ENCODE results near the gene PIGR.

DNA sequence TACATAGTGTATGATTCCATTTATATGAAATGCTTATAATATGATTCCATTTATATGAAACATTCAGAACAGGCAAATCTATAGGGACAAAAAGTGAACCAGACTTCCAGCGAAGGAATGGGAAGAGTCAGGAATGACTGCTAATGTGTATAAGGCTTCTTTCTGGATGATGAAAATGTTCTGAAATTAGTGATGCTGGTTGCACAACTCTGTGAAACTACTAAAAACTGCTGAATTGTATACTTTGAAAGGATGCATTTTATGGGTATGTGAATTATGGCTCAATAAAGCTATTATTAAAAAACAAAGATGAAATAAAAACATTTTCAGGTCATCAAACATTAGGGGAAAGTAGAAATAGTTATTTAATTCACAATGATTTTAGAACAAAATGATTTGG lies 63.1 kb downstream of the PIGR start:
- TF ChIP-seq SREBF2 (CRISPR knock-in tag; IDR thresholded peaks at IDR 0.05) (no peak), EWSR1 (IDR thresholded peaks at IDR 0.05; ENCODE audit: borderline replicate concordance, low read depth, partially characterized antibody) (no peak), FOXJ3 (CRISPR knock-in tag; IDR thresholded peaks at IDR 0.05) (no peak), HDAC2 (IDR thresholded peaks at IDR 0.05) (no peak), NONO (IDR thresholded peaks at IDR 0.05; ENCODE audit: low read depth in 2 of 2, low read length in 1 of 2) (no peak), CC2D1A (IDR thresholded peaks at IDR 0.05) (no peak), ZBTB11 (CRISPR knock-in tag; IDR thresholded peaks at IDR 0.05) (no peak), PBX2 (CRISPR knock-in tag; IDR thresholded peaks at IDR 0.05; ENCODE audit: low read depth) (no peak), PBX2 (tag; conservative IDR thresholded peaks at IDR 0.05; ENCODE audit: low read depth) (no peak), ZEB2 (IDR thresholded peaks at IDR 0.05) (no peak), TARDBP (IDR thresholded peaks at IDR 0.05) (no peak), ZNF274 (IDR thresholded peaks at IDR 0.05; ENCODE audit: borderline replicate concordance, low read depth, low read length) (no peak)
- TF ChIP-seq, protein P1, sequence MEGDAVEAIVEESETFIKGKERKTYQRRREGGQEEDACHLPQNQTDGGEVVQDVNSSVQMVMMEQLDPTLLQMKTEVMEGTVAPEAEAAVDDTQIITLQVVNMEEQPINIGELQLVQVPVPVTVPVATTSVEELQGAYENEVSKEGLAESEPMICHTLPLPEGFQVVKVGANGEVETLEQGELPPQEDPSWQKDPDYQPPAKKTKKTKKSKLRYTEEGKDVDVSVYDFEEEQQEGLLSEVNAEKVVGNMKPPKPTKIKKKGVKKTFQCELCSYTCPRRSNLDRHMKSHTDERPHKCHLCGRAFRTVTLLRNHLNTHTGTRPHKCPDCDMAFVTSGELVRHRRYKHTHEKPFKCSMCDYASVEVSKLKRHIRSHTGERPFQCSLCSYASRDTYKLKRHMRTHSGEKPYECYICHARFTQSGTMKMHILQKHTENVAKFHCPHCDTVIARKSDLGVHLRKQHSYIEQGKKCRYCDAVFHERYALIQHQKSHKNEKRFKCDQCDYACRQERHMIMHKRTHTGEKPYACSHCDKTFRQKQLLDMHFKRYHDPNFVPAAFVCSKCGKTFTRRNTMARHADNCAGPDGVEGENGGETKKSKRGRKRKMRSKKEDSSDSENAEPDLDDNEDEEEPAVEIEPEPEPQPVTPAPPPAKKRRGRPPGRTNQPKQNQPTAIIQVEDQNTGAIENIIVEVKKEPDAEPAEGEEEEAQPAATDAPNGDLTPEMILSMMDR (IDR thresholded peaks at IDR 0.05 in 2 of 3, conservative IDR thresholded peaks at IDR 0.05 in 1 of 3; ENCODE audit: insufficient read depth in 2 of 3, low read depth in 1 of 3, low read length in 3 of 3), result no peak
